HG03354 (cell line): ENCODE measurements around the gene FBXW5.

Source experiments
- ATAC-seq: cut with Tn5 transposase; IDR thresholded peaks from one replicate; pipeline ENCODE4 v1.9.1; 2021; ENCODE audit warnings: mild to moderate bottlenecking; ENCODE audit not compliant: unreplicated experiment, poor library complexity, severe bottlenecking

FBXW5 gene

GRCh38 chr9:136978865-136979544 lies 34.5 kb upstream of the FBXW5 start:
- ATAC-seq, result no peak

GRCh38 chr9:136978073-136978864 lies 33.7 kb upstream of the FBXW5 start:
- no peak for ATAC-seq

GRCh38 chr9:136977649-136978072 lies 33.1 kb upstream of the FBXW5 start:
- ATAC-seq, result no peak

GRCh38 chr9:136977223-136977622 lies 32.7 kb upstream of the FBXW5 start, which contains the start of gene PTGDS:
Gene PTGDS (plus strand): TSS chr9:136977504. CDS start chr9:136977579, 75 bp downstream.
- ATAC-seq, result no peak

GRCh38 chr9:136975644-136976043 lies 31.1 kb upstream of the FBXW5 start:
- ATAC-seq, result no peak

- ATAC-seq, result no peak
These were observed 30.4 kb upstream of the FBXW5 start for GRCh38 chr9:136974817-136975535.

- ATAC-seq, result no peak
These were observed 29.4 kb upstream of the FBXW5 start for GRCh38 chr9:136973618-136974617.

GRCh38 chr9:136972743-136973142 lies 28.2 kb upstream of the FBXW5 start:
- ATAC-seq, result no peak

GRCh38 chr9:136972335-136972734 lies 27.8 kb upstream of the FBXW5 start:
- no peak for ATAC-seq

- ATAC-seq, result no peak
These were observed 27.2 kb upstream of the FBXW5 start for GRCh38 chr9:136971746-136972145.

- ATAC-seq, result no peak
These were observed 25.8 kb upstream of the FBXW5 start for GRCh38 chr9:136970361-136970760.

GRCh38 chr9:136969774-136970173 lies 25.2 kb upstream of the FBXW5 start:
- ATAC-seq, result no peak

- ATAC-seq, result no peak
These were observed 24.6 kb upstream of the FBXW5 start for GRCh38 chr9:136969150-136969549.

GRCh38 chr9:136968333-136969127 lies 24.0 kb upstream of the FBXW5 start:
- ATAC-seq, result no peak

GRCh38 chr9:136965771-136966484 lies 21.4 kb upstream of the FBXW5 start:
- no peak for ATAC-seq

- no peak for ATAC-seq
These were observed 20.4 kb upstream of the FBXW5 start for GRCh38 chr9:136964833-136965422.

- ATAC-seq, result no peak
These were observed 19.7 kb upstream of the FBXW5 start for GRCh38 chr9:136964171-136964689.
